IPS-18a (cell line): ENCODE results near the gene AGFG1.
"Not testable (repeated sequence)": the region's sequence is repeated elsewhere in the genome, so short reads cannot be mapped to it uniquely, and the experiment has no call there.

ENCODE experiments used
- H3K27ac ChIP-seq: one replicate; pipeline ENCODE4 v1.5.1; 2013; ENCODE audit warnings: low read length
- H3K27me3 ChIP-seq: one replicate; pipeline ENCODE4 v1.6.1; 2013; ENCODE audit warnings: mild to moderate bottlenecking, low read length; ENCODE audit not compliant: control insufficient read depth, insufficient read depth
- H3K36me3 ChIP-seq: one replicate; pipeline ENCODE4 v1.6.1; 2013; ENCODE audit warnings: low read depth, low read length; ENCODE audit not compliant: control insufficient read depth
- H3K4me1 ChIP-seq: one replicate; pipeline ENCODE4 v1.6.1; 2013; ENCODE audit warnings: low read depth, low read length; ENCODE audit not compliant: control insufficient read depth
- H3K4me3 ChIP-seq: one replicate; pipeline ENCODE4 v1.5.1; 2013; ENCODE audit warnings: low read length
- H3K9ac ChIP-seq: one replicate; pipeline ENCODE4 v1.6.1; 2013; ENCODE audit warnings: mild to moderate bottlenecking, low read length, moderate library complexity
- H3K9me3 ChIP-seq: one replicate; pipeline ENCODE4 v1.6.1; 2013; ENCODE audit warnings: low read depth, low read length; ENCODE audit not compliant: control insufficient read depth

AGFG1 gene

DNA sequence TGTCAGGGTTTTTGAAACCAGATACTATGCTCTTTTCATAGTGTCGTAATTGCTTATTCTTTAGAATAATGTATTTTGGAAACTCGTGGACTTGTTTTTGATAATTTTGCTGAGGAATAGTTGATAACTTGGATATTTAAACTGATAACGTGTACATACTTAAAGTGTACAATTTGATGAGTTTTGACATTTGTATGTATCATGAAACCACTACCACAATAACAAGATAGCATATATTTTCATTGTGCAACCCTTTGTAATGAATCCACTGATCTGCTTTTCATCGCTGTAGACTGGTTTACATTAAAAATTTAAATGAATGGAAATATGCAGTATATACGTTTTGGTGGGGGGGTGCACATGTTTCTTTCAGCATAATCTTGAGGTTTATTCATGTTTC, 45.8 kb downstream of the AGFG1 start:
- Histone ChIP-seq H3K4me1 (no peaks in the 10 kb centered on the region), H3K9me3 (no peaks in the 10 kb centered on the region), H3K27me3 (no peaks in the 10 kb centered on the region), H3K9ac (no peak overlapping the region), H3K4me3 (no peak overlapping the region), H3K27ac (no peak overlapping the region), H3K36me3 (peaks cover 11% of the 10 kb centered on the region)

DNA sequence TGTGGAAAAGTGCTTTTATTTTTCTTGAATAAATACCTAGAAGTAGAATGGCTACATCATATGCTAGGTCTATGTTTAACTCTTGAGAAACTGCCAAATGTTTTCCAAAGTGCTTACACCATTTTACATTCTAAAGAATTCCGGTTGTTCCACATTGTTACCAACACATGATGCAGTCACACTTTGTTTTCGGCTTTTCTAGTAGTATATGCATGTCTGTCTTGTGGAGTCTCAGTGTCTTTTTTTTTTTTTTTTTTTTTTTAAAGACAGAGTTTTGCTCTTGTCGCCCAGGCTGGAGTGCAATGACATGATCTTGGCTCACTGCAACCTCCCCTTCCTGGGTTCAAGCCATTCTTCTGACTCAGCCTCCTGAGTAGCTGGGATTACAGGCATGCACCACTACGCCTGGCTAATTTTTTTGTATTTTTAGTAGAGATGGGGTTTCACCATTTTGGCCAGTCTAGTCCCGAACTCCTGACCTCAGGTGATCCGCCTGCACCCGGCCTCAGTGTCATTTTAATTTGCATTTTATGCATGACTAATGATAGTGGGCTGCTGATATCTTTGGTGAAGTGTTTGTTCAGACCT, 46.4 kb downstream of the AGFG1 start:
- H3K4me3 ChIP-seq, H3K27me3 ChIP-seq, H3K9ac ChIP-seq, H3K27ac ChIP-seq, H3K9me3 ChIP-seq, H3K4me1 ChIP-seq: not testable (repeated sequence)
- peaks cover 11% of the 10 kb centered on the region for H3K36me3 ChIP-seq

DNA sequence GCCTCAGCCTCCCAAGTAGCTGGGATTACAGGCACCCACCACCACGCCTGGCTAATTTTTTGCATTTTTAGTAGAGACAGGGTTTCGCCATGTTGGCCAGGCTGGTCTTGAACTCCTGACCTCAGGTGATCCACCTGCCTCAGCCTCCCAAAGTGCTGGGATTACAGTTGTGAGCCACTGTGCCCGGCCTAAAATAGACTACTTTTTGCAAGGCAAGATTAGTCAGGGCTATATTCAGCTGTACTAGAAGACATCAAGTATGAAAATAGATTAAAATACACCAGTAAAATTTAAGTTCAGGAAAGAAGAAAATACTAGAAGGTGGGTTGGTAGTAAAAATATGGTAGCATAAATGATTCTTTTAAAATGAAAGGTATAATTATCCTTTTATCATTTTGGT, 49.2 kb downstream of the AGFG1 start:
- peaks cover 37% of the 10 kb centered on the region for H3K36me3 ChIP-seq
- H3K27ac ChIP-seq, H3K9me3 ChIP-seq, H3K4me3 ChIP-seq, H3K27me3 ChIP-seq, H3K4me1 ChIP-seq, H3K9ac ChIP-seq: not testable (repeated sequence)

DNA sequence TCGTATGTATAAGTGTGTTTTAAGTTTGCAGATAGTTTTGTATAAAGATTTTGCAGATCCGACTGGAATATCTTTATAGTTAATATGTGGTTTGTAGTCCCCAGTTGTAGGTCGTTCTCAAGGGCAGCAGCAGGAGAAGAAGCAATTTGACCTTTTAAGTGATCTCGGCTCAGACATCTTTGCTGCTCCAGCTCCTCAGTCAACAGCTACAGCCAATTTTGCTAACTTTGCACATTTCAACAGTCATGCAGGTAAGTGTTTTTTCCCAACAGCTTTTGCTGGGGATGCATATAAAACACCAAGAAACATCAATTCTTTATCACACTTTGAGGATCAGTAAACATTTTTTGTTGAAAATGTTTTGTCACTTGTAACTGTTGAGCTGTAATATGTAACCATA, 52.7 kb downstream of the AGFG1 start:
- H3K27me3 ChIP-seq = no peaks in the 10 kb centered on the region
- H3K36me3 ChIP-seq = peaks cover 50% of the 10 kb centered on the region

DNA sequence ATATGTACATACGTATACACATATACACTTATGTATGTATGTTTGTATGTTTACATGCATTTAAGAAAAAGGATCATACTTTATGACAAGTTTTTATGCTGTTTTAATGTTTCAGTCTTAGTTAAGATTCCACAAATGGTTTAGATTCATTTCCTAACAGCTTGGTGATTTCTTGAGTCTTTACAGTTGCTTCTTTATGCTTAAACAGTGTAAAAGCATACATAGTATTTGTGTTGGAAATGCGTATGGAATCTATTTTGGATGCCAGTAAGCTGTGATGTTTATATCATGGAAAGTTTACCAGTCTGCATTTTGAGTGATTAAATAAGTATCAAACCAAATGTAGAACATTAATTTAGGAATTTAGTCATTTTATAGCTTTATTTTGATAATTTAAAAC, 55.4 kb downstream of the AGFG1 start:
- H3K27ac ChIP-seq = no peak overlapping the region
- H3K36me3 ChIP-seq = peaks cover 58% of the 10 kb centered on the region

More for the DNA sequence above, 52.7 kb downstream of the AGFG1 start:
- no peak overlapping the region for H3K4me3 ChIP-seq
- H3K9me3 ChIP-seq = no peaks in the 10 kb centered on the region
- H3K9ac ChIP-seq = no peak overlapping the region
- H3K27ac ChIP-seq = no peak overlapping the region
- no peaks in the 10 kb centered on the region for H3K4me1 ChIP-seq

DNA sequence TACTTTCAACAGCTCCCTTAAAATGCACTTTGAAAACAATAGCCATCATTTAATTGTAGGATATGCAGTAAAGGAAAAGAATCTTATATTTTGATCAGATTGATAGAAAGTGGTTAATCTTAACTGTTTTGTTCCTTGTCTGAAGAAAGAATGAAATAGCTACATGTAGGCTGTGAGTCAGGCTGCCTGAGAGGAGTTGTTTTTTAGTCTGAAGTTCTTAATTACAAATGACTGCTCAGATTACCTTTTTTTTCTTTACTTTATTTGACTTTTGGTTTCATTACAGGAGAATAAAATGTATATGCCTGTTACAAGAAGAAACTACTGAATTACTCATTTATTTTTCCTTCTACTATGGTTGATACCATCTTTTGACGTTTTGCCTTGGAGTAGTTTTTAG, 56.8 kb downstream of the AGFG1 start:
- Histone ChIP-seq H3K27me3 (no peaks in the 10 kb centered on the region), H3K4me1 (no peaks in the 10 kb centered on the region), H3K9me3 (no peaks in the 10 kb centered on the region), H3K4me3 (no peak overlapping the region), H3K9ac (no peak overlapping the region), H3K36me3 (peaks cover 67% of the 10 kb centered on the region), H3K27ac (no peak overlapping the region)

More for the DNA sequence above, 55.4 kb downstream of the AGFG1 start:
- Histone ChIP-seq H3K9me3 (no peaks in the 10 kb centered on the region), H3K27me3 (no peaks in the 10 kb centered on the region), H3K9ac (no peak overlapping the region), H3K4me1 (no peaks in the 10 kb centered on the region), H3K4me3 (no peak overlapping the region)

DNA sequence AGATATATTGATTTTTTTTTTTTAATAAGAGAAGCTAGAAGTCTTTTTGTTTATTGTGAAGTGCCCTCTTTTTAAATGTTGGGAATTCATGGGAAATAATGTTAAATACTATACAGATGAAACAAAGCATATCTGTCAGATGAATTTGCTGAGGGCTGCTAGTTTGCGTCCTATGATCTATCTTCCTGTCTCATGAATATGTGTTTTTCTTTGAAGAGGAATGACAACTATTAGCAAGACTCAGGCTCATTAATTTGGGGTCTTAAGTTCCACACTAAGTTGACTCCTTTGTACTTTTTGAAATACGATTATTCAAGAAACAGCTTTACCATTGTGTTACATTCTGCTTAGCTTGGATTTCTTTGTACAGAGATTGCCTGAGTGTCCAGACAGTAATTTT, 57.9 kb downstream of the AGFG1 start:
- no peak overlapping the region for H3K9ac ChIP-seq
- H3K27me3 ChIP-seq = no peaks in the 10 kb centered on the region
- no peak overlapping the region for H3K4me3 ChIP-seq
- no peaks in the 10 kb centered on the region for H3K9me3 ChIP-seq
- H3K4me1 ChIP-seq = no peaks in the 10 kb centered on the region
- peaks cover 67% of the 10 kb centered on the region for H3K36me3 ChIP-seq
- H3K27ac ChIP-seq = no peak overlapping the region

DNA sequence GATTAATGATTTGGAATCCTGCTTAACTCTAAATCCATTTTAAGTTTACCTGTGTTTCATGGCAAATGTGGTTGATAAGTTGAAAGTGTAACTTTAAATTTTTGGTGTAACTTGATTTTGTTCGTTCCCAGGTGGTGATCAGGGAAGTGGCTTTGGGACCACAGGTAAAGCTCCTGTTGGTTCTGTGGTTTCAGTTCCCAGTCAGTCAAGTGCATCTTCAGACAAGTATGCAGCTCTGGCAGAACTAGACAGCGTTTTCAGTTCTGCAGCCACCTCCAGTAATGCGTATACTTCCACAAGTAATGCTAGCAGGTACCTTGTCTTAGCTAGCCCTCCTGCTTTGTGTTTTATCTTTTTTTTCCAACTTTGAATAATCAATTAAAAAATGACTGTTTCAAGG, 62.8 kb downstream of the AGFG1 start:
- Histone ChIP-seq H3K9ac (no peak overlapping the region), H3K4me1 (no peaks in the 10 kb centered on the region), H3K27me3 (no peaks in the 10 kb centered on the region), H3K9me3 (no peaks in the 10 kb centered on the region), H3K36me3 (peaks cover 75% of the 10 kb centered on the region), H3K27ac (no peak overlapping the region), H3K4me3 (no peak overlapping the region)

DNA sequence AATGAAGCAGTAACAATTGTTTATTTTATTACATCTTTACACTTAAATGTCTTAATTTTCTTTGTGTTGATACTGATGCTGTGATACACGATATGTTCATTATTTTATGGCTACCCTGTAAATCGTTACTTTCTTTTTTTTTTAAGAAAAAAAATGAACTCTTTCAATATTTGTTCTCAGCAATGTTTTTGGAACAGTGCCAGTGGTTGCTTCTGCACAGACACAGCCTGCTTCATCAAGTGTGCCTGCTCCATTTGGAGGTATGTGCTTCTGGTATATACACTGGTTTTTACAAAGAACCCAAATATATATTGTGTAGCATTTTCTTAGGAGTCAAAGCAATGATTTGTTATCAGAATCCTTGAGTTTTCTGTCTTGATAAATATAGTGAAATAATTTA, 64.5 kb downstream of the AGFG1 start:
- H3K9me3 ChIP-seq = no peaks in the 10 kb centered on the region
- no peaks in the 10 kb centered on the region for H3K27me3 ChIP-seq
- no peaks in the 10 kb centered on the region for H3K4me1 ChIP-seq
- no peak overlapping the region for H3K4me3 ChIP-seq
- no peak overlapping the region for H3K9ac ChIP-seq
- H3K36me3 ChIP-seq = peaks cover 65% of the 10 kb centered on the region
- H3K27ac ChIP-seq = no peak overlapping the region

DNA sequence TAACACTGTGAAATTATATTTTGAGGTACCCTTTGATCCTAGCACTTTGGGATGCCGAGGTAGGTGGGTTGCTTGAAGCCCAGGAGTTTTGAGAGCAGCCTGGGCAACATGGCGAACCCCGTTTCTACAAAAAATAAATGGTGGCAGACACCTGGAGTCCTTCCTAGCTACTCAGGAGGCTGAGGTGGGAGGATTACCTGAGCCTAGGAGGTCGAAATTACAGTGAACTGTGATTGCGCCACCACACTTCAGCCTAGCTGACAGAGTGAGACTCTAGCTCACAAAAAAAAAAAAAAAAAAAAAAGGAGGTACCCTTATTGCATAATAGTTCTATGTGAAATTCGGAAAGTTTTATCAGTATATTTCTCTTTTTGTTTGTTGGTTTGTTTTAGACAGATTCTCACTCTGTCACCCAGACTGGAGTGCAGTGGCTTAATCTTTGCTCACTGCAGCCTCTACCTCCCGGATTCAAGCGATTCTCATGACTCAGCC, 67.6 kb downstream of the AGFG1 start:
- H3K4me3 ChIP-seq = no peak overlapping the region
- H3K27ac ChIP-seq = no peak overlapping the region
- H3K9ac ChIP-seq = no peak overlapping the region
- H3K9me3 ChIP-seq = no peaks in the 10 kb centered on the region
- no peaks in the 10 kb centered on the region for H3K4me1 ChIP-seq
- H3K36me3 ChIP-seq = peaks cover 39% of the 10 kb centered on the region
- no peaks in the 10 kb centered on the region for H3K27me3 ChIP-seq

DNA sequence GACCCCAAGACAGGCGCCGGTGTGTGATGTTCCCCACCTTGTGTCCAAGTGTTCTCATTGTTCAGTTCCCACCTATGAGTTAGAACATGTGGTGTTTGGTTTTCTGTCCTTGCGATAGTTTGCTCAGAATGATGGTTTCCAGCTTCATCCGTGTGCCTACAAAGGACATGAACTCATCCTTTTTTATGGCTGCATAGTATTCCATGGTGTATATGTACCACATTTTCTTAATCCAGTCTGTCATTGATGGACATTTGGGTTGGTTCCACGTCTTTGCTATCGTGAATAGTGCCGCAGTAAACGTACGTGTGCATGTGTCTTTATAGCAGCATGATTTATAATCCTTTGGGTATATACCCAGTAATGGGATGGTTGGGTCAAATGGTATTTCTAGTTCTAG, 68.4 kb downstream of the AGFG1 start:
- peaks cover 31% of the 10 kb centered on the region for H3K36me3 ChIP-seq
- H3K4me1 ChIP-seq, H3K9ac ChIP-seq: not testable (repeated sequence)

DNA sequence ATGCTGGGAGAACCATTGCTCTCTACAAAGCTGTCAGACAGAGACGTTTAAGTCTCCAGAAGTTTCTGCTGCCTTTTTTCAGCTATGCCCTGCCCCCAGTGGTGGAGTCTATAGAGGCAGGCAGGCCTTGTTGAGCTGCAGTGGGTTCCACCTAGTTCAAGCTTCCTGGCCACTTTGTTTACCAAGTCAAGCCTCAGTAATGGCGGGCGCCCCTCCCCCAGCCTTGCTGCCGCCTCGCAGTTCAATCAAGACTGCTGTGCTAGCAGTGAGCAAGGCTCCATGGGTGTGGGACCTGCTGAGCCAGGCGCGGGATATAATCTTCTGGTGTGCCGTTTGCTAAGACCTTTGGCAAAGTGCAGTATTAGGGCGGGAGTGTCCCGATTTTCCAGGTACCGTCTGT, 74.0 kb downstream of the AGFG1 start:
- Histone ChIP-seq H3K27me3 (no peaks in the 10 kb centered on the region), H3K4me1 (no peaks in the 10 kb centered on the region), H3K4me3 (no peak overlapping the region), H3K27ac (no peak overlapping the region), H3K9me3 (no peaks in the 10 kb centered on the region), H3K36me3 (peaks cover 21% of the 10 kb centered on the region), H3K9ac (no peak overlapping the region)

More for the DNA sequence above, 68.4 kb downstream of the AGFG1 start:
- not testable (repeated sequence) for H3K4me3 ChIP-seq, H3K27me3 ChIP-seq, H3K9me3 ChIP-seq, H3K27ac ChIP-seq
